Liver (tissue), 3 donors: ENCODE data around the gene SCUBE1.

Experiments
- FOXA1 ChIP-seq: IDR thresholded peaks from 2 replicates; pipeline ENCODE4 v1.6.1; 2016; ENCODE audit warnings: antibody characterized with exemption
- JUND ChIP-seq, 2 donors: IDR thresholded peaks; 2 replicates each; pipeline ENCODE4 v1.6.1; 2016; ENCODE audit warnings: antibody characterized with exemption in 2 of 2
- TAF1 ChIP-seq: conservative IDR thresholded peaks from 2 replicates; pipeline ENCODE4 v1.6.1; 2016; ENCODE audit warnings: antibody characterized with exemption, mild to moderate bottlenecking
- TF ChIP-seq, protein P1 (sequence below): IDR thresholded peaks from 2 replicates; pipeline ENCODE4 v1.6.1; 2016; ENCODE audit warnings: antibody characterized with exemption
- TF ChIP-seq, protein P2 (sequence below): fragments of 150-350 bp; IDR thresholded peaks from 2 replicates; pipeline ENCODE4 v1.5.1; 2017; ENCODE audit warnings: improper control_type of control experiment, low read depth, low read length; ENCODE audit not compliant: missing input control
- TF ChIP-seq, protein P3 (sequence below): IDR thresholded peaks from 2 replicates; pipeline ENCODE4 v1.6.1; 2016; ENCODE audit warnings: antibody characterized with exemption, mild to moderate bottlenecking
- donor health status: healthy.
- donor health status: healthy.

DNA sequence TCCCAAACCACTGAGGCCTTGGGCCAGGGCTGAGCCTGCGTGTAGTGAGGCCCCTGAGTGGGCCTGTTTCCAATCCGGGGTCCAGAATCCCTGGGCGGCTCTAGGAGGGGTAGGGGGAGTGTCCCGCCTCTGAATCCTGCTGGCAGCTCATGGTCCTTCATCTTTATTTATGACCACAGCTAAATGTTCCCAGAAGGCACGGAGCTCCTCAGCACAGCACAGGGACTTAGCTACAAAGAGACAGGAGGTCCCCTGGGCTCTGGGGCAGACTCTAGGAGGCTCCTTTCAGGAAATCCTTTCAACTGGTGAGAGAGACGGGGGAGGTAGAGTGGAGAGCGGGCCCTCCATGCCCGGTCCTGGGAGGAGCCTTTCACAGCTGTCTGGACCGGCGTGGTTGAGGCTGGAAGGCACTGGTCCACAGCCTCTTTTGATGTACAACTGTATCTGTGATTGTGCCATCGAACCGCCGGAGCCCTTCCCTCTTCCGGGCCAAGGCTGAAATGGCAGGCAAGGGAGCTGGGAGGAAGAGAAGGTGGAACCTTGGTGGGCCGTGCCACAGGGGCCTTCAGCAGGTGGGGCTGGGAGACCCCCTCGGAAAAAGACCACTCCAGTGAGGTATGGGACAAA lies 46.8 kb downstream of the SCUBE1 start:
- TF ChIP-seq JUND (IDR thresholded peaks at IDR 0.05) (no peak), FOXA1 (no peak), TAF1 (no peak)
- TF ChIP-seq, protein P1, sequence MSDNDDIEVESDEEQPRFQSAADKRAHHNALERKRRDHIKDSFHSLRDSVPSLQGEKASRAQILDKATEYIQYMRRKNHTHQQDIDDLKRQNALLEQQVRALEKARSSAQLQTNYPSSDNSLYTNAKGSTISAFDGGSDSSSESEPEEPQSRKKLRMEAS = no peak
- TF ChIP-seq, protein P2, sequence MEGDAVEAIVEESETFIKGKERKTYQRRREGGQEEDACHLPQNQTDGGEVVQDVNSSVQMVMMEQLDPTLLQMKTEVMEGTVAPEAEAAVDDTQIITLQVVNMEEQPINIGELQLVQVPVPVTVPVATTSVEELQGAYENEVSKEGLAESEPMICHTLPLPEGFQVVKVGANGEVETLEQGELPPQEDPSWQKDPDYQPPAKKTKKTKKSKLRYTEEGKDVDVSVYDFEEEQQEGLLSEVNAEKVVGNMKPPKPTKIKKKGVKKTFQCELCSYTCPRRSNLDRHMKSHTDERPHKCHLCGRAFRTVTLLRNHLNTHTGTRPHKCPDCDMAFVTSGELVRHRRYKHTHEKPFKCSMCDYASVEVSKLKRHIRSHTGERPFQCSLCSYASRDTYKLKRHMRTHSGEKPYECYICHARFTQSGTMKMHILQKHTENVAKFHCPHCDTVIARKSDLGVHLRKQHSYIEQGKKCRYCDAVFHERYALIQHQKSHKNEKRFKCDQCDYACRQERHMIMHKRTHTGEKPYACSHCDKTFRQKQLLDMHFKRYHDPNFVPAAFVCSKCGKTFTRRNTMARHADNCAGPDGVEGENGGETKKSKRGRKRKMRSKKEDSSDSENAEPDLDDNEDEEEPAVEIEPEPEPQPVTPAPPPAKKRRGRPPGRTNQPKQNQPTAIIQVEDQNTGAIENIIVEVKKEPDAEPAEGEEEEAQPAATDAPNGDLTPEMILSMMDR = no peak
- TF ChIP-seq, protein P3, sequence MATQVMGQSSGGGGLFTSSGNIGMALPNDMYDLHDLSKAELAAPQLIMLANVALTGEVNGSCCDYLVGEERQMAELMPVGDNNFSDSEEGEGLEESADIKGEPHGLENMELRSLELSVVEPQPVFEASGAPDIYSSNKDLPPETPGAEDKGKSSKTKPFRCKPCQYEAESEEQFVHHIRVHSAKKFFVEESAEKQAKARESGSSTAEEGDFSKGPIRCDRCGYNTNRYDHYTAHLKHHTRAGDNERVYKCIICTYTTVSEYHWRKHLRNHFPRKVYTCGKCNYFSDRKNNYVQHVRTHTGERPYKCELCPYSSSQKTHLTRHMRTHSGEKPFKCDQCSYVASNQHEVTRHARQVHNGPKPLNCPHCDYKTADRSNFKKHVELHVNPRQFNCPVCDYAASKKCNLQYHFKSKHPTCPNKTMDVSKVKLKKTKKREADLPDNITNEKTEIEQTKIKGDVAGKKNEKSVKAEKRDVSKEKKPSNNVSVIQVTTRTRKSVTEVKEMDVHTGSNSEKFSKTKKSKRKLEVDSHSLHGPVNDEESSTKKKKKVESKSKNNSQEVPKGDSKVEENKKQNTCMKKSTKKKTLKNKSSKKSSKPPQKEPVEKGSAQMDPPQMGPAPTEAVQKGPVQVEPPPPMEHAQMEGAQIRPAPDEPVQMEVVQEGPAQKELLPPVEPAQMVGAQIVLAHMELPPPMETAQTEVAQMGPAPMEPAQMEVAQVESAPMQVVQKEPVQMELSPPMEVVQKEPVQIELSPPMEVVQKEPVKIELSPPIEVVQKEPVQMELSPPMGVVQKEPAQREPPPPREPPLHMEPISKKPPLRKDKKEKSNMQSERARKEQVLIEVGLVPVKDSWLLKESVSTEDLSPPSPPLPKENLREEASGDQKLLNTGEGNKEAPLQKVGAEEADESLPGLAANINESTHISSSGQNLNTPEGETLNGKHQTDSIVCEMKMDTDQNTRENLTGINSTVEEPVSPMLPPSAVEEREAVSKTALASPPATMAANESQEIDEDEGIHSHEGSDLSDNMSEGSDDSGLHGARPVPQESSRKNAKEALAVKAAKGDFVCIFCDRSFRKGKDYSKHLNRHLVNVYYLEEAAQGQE = no peak
